GM12864 (cell line): ENCODE data around the gene SRD5A3.

ENCODE experiments used
- DNase-seq: peaks from one replicate; pipeline ENCODE4 v3.0.0-alpha.2; 2011; ENCODE audit warnings: low read depth
- H3K4me3 ChIP-seq: 2 replicates; pipeline ENCODE4 v1.5.1; 2011; ENCODE audit warnings: mild to moderate bottlenecking, low read depth, low read length, control low read depth
- TF ChIP-seq, protein P1 (sequence below): IDR thresholded peaks from 2 replicates; pipeline ENCODE4 v1.5.1; 2011; ENCODE audit warnings: low read depth, mild to moderate bottlenecking, moderate library complexity, low read length, control low read depth, inconsistent platforms; ENCODE audit errors: missing control alignments

The SRD5A3 gene

DNA sequence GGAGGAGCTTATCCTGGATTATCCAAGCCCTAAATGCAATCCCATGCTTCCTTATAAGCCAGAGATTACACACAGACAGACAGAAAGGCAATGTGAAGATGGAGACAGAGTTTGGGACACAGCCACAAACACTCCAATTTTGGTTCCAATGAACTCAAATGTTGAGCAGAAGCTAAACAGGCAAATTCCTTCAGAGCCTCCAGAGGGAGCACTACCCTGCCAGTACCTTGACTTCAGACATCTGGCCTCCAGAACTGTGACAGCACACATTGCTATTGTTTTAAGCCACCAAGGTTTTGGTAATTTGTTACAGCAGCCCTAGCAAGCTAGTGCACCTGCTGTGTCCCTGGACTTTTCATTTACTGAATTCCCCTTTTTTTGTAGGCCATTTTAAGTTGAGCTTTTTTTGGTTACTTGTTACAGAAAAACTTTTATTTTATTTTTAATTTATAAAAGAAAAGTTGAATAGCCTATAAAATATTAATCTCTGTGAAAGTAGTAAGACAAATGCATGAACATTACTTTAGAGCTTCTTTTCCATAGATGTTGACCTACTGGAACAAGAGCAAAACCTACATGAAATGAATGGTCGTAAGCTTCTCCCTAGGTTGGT is 33.4 kb upstream of the SRD5A3 start:
- peak; percentile 4 for DNase-seq
- TF ChIP-seq, protein P1, sequence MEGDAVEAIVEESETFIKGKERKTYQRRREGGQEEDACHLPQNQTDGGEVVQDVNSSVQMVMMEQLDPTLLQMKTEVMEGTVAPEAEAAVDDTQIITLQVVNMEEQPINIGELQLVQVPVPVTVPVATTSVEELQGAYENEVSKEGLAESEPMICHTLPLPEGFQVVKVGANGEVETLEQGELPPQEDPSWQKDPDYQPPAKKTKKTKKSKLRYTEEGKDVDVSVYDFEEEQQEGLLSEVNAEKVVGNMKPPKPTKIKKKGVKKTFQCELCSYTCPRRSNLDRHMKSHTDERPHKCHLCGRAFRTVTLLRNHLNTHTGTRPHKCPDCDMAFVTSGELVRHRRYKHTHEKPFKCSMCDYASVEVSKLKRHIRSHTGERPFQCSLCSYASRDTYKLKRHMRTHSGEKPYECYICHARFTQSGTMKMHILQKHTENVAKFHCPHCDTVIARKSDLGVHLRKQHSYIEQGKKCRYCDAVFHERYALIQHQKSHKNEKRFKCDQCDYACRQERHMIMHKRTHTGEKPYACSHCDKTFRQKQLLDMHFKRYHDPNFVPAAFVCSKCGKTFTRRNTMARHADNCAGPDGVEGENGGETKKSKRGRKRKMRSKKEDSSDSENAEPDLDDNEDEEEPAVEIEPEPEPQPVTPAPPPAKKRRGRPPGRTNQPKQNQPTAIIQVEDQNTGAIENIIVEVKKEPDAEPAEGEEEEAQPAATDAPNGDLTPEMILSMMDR = peak; percentile 83
- H3K4me3 ChIP-seq = no peak overlapping the region

DNA sequence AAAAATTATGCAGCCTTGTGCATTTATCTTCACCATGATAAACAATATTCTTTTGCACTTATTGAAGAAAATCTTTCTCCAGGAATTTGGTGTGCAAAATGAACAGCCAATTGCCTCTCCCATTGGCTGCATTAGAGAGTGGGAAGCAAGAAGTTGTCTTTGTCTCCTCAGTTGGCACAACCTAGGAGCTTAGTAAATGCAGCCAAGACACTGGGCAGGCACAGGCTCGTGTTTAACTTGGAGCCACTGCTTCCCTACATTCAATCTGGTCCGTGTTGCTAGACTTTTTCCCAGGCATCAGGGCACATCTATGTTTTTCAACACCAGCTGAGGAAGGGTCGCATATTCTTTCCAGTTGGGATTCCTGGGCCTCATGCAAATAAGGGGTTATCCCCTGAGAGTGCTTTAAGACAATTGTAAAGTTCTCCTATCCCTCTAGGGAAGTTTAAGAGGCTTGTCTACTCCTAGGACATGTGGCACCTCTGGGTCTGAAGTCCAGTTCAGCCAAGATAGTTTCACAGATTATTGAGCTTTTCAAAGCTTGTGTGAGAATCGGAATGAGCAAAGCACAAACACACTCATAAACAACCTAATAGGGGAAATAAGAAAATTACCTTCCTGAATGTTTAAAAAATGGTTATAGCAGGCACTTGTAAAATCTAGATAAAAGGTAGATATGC is 31.8 kb upstream of the SRD5A3 start:
- TF ChIP-seq, protein P1 = no peak
- H3K4me3 ChIP-seq = no peak overlapping the region
- no peak for DNase-seq

DNA sequence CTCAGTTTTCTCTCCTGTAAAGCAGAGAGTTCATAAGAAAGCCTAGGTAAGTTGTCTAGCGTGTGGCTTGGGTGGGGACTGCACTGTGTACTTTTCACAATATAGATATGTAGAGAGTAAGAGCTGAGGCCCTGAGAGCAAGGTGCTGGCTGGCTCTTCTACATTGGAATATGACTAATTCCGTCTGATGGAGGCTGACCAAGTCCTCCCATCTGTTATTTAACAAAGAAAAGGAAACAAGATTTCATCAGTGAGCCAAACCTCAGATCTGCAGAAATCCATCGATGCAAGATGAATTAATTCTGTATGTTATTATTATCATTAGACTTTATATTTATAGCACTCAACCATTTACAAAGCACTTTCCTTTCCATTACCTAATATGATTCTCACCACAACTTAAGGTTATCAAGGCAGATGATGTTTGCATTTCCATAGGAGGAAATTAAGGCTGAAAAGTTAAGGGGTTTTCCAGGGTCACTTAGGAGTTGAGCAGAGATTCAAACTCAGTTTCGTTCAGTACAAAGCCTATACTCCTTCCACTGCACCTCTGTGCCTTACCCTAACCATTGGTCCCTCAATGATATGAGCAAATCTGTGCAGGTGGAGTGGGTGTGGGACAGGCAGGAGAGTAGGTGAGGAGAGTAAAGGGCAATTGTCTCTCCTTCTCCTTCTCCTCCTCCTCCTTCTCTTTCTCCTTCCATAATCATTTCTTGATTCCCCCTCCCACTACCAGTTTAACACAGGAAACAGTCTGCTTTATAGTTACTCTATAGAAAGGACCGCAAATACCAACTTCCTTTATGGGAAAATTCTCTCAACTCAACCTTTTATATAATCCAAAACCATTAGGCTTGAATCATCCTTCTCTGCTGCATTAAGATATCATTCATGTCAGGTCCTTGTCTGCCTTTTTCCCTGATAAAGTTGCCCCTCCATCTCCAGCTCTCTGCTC is 27.6 kb upstream of the SRD5A3 start:
- TF ChIP-seq, protein P1 = no peak
- no peak for DNase-seq
- no peak overlapping the region for H3K4me3 ChIP-seq

DNA sequence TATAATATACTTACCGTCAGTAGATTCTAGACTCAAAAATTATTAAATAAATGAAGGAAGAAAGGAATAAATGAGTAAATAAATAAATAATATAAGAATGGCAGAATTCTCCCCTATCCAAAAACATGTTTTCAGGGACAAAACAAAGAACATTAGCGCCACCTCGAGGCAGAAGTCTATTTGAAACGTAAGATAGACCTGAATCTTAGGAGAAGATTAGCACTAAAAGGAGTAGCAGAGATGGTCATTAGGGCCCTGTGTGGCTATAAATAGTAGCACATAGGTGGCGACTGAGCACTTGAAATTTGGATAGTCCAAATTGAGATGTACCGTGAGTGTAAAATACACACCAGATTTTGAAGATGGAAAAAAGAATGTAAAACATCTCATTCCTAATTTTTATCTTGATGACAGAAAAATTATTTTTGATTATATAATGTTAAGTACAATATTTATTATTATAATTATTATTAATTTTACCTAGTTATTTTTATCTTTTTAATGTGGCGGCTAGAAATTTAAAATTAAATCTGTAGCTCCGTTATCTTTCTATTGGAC is 24.3 kb upstream of the SRD5A3 start:
- H3K4me3 ChIP-seq = no peak overlapping the region
- TF ChIP-seq, protein P1 = peak; percentile 39
- peak; percentile 18 for DNase-seq

DNA sequence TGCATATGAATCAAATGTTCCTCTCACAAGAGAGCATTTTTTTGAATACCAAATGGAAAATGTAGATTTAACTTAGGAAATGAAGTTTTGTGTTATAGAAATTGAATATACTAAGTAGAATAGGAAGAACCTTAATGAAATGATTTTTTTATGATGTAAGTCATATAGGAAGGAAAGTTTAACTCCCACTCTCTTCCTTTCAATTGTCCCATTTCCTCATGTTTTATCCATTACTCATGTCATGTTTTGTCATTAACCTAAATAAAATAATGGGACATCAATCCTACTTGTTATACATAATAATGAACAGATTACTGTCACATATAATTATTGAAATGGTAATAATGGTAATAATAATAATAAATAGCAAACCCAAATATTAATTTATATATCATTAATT is 22.7 kb upstream of the SRD5A3 start:
- no peak for DNase-seq
- H3K4me3 ChIP-seq = no peak overlapping the region
- TF ChIP-seq, protein P1 = no peak

DNA sequence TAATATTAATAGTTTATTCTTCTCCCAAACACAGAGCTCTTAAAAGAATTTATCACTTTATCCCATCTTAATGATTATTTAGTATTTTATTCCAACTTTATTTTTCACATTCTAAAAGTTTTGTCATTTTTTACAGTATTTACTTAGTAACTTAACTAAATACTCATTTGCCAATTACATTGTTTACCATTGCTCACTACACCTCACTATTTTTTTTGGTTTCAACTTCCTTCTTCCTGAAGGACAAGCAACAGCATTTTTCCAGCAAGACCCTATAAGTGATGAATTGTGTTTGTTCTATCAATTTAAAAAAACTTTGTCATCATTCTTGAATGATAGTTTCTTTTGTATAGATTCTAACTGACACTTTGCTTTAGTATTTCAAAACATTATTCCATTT is 19.4 kb upstream of the SRD5A3 start:
- TF ChIP-seq, protein P1 = no peak
- H3K4me3 ChIP-seq = no peak overlapping the region
- no peak for DNase-seq
